Neural cell (in vitro differentiated cells): ENCODE data around the gene PLEKHH2. TPM values are rescaled to one million over a fixed set of nuclear protein-coding genes. Genes with fewer than 3 reads are reported as not detected.

Experiments used
- H2AFZ ChIP-seq: fragments of 200-600, 300-800 bp; sonication (generic), shearing (Covaris generic); 2 replicates; pipeline ENCODE4 v1.6.0; 2014; ENCODE audit warnings: low read depth, mild to moderate bottlenecking, antibody characterized with exemption, low read length, moderate library complexity
- H3F3A ChIP-seq: fragments of 200-600 bp; shearing (Covaris generic); 2 replicates; pipeline ENCODE4 v1.6.1; 2016; ENCODE audit warnings: mild to moderate bottlenecking, moderate library complexity, mixed read lengths, antibody characterized with exemption, low read length; ENCODE audit not compliant: insufficient read depth, poor library complexity, severe bottlenecking
- H3K27ac ChIP-seq: fragments of 200-600, 300-800 bp; sonication (generic), shearing (Covaris generic); 2 replicates; pipeline ENCODE4 v1.5.1; 2014; ENCODE audit warnings: mild to moderate bottlenecking, low read length, moderate library complexity
- H3K27me3 ChIP-seq: fragments of 300-800, 200-600 bp; sonication (generic), shearing (Covaris generic); 2 replicates; pipeline ENCODE4 v1.6.0; 2014; ENCODE audit warnings: mild to moderate bottlenecking, low read depth, low read length, moderate library complexity; ENCODE audit not compliant: insufficient read depth
- H3K36me3 ChIP-seq: fragments of 300-800, 200-600 bp; sonication (generic), shearing (Covaris generic); 2 replicates; pipeline ENCODE4 v1.5.1; 2014; ENCODE audit warnings: mild to moderate bottlenecking, antibody characterized with exemption, low read length, moderate library complexity; ENCODE audit not compliant: insufficient read depth
- H3K4me2 ChIP-seq: fragments of 300-800, 200-600 bp; sonication (generic), shearing (Covaris generic); 2 replicates; pipeline ENCODE4 v1.6.0; 2014; ENCODE audit warnings: mild to moderate bottlenecking, low read length
- H3K4me3 ChIP-seq: fragments of 300-800, 200-600 bp; sonication (generic), shearing (Covaris generic); 2 replicates; pipeline ENCODE4 v1.5.1; 2014; ENCODE audit warnings: mild to moderate bottlenecking, low read length, moderate library complexity
- H3K79me2 ChIP-seq: fragments of 200-600 bp; shearing (Covaris generic); replicated peaks from 2 replicates; pipeline ENCODE4 v1.6.0; 2014; ENCODE audit warnings: mild to moderate bottlenecking, low read length, moderate library complexity; ENCODE audit not compliant: insufficient read depth
- H3K9ac ChIP-seq: fragments of 300-800, 200-600 bp; sonication (generic), shearing (Covaris generic); 2 replicates; pipeline ENCODE4 v1.6.1; 2016; ENCODE audit warnings: mild to moderate bottlenecking, low read length, mixed read lengths
- H3K9me2 ChIP-seq: fragments of 200-600 bp; shearing (Covaris generic); 2 replicates; pipeline ENCODE4 v1.6.1; 2016; ENCODE audit warnings: mild to moderate bottlenecking, low read length, mixed read lengths; ENCODE audit not compliant: insufficient read depth
- H3K9me3 ChIP-seq: fragments of 200-600, 300-800 bp; sonication (generic), shearing (Covaris generic); 2 replicates; pipeline ENCODE4 v1.6.1; 2016; ENCODE audit warnings: mild to moderate bottlenecking, mixed run types, low read length, moderate library complexity, mixed read lengths
- H4K20me1 ChIP-seq: fragments of 200-600 bp; shearing (Covaris generic); 2 replicates; pipeline ENCODE4 v1.6.1; 2016; ENCODE audit warnings: mild to moderate bottlenecking, mixed run types; ENCODE audit not compliant: insufficient read depth
- EP300 ChIP-seq: fragments of 450-650 bp; conservative IDR thresholded peaks from 2 replicates; pipeline ENCODE4 v1.6.1; 2014; ENCODE audit warnings: antibody characterized with exemption, mild to moderate bottlenecking, moderate library complexity; ENCODE audit not compliant: poor library complexity, severe bottlenecking
- EZH2 ChIP-seq: fragments of 200-600, 300-800 bp; shearing (Covaris generic), sonication (generic); IDR thresholded peaks from 2 replicates; pipeline ENCODE4 v1.6.1; 2014; ENCODE audit warnings: antibody characterized with exemption, low read length, borderline replicate concordance, mild to moderate bottlenecking; ENCODE audit not compliant: insufficient read depth, poor library complexity, severe bottlenecking
- MXI1 ChIP-seq: fragments of 450-650 bp; conservative IDR thresholded peaks from 2 replicates; pipeline ENCODE4 v1.6.1; 2014; ENCODE audit warnings: antibody characterized with exemption, mild to moderate bottlenecking; ENCODE audit not compliant: poor library complexity, severe bottlenecking
- POLR2AphosphoS5 ChIP-seq: IDR thresholded peaks from 2 replicates; pipeline ENCODE4 v1.6.1; 2012
- RAD21 ChIP-seq: fragments of 450-650 bp; conservative IDR thresholded peaks from 2 replicates; pipeline ENCODE4 v1.6.1; 2014; ENCODE audit warnings: antibody characterized with exemption, mild to moderate bottlenecking, moderate library complexity
- REST ChIP-seq: IDR thresholded peaks from 2 replicates; pipeline ENCODE4 v1.6.1; 2012; ENCODE audit warnings: borderline replicate concordance
- SMC3 ChIP-seq: fragments of 450-650 bp; conservative IDR thresholded peaks from 2 replicates; pipeline ENCODE4 v1.6.1; 2014; ENCODE audit warnings: antibody characterized with exemption, mild to moderate bottlenecking, moderate library complexity; ENCODE audit not compliant: poor library complexity
- TAF1 ChIP-seq: IDR thresholded peaks from 2 replicates; pipeline ENCODE4 v1.6.1; 2012; ENCODE audit warnings: low read depth
- polyA plus RNA-seq: library from polyadenylated mRNA; depleted of rRNA; stranded (reverse); fragments of >200 nt; gene quantifications from 2 replicates; pipeline ENCODE4 v1.2.3, GENCODE V29; 2014
- TF ChIP-seq, protein P1 (sequence below): fragments of 450-650 bp; IDR thresholded peaks from 2 replicates; pipeline ENCODE4 v1.5.1; 2014; ENCODE audit warnings: antibody characterized with exemption, mild to moderate bottlenecking, moderate library complexity; ENCODE audit not compliant: poor library complexity, severe bottlenecking

Gene PLEKHH2
- polyA plus RNA-seq, 1 donor from 2014 or later = 0.50 TPM

- Histone ChIP-seq H3F3A (no peaks in the 10 kb centered on the region), H3K9me3 (no peaks in the 10 kb centered on the region), H4K20me1 (no peaks in the 10 kb centered on the region), H3K79me2 (no peaks in the 10 kb centered on the region), H3K9ac (no peak overlapping the region), H3K27me3 (no peaks in the 10 kb centered on the region), H3K9me2 (no peaks in the 10 kb centered on the region), H3K4me2 (no peak overlapping the region), H2AFZ (no peak overlapping the region), H3K4me3 (no peak overlapping the region), H3K27ac (no peak overlapping the region), H3K36me3 (no peaks in the 10 kb centered on the region)
- TF ChIP-seq, protein P1, sequence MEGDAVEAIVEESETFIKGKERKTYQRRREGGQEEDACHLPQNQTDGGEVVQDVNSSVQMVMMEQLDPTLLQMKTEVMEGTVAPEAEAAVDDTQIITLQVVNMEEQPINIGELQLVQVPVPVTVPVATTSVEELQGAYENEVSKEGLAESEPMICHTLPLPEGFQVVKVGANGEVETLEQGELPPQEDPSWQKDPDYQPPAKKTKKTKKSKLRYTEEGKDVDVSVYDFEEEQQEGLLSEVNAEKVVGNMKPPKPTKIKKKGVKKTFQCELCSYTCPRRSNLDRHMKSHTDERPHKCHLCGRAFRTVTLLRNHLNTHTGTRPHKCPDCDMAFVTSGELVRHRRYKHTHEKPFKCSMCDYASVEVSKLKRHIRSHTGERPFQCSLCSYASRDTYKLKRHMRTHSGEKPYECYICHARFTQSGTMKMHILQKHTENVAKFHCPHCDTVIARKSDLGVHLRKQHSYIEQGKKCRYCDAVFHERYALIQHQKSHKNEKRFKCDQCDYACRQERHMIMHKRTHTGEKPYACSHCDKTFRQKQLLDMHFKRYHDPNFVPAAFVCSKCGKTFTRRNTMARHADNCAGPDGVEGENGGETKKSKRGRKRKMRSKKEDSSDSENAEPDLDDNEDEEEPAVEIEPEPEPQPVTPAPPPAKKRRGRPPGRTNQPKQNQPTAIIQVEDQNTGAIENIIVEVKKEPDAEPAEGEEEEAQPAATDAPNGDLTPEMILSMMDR = no peak
- TF ChIP-seq MXI1 (no peak), SMC3 (no peak), REST (no peak), RAD21 (no peak), TAF1 (no peak), EP300 (no peak), POLR2AphosphoS5 (no peak), EZH2 (no peak)
Measured at GRCh38 chr2:43800894-43801293, 163.8 kb downstream of the PLEKHH2 start.

GRCh38 chr2:43802135-43802534, 165.1 kb downstream of the PLEKHH2 start:
- Histone ChIP-seq H3K9ac (no peak overlapping the region), H3K27ac (no peak overlapping the region), H3K36me3 (no peaks in the 10 kb centered on the region), H3K27me3 (no peaks in the 10 kb centered on the region), H2AFZ (no peak overlapping the region), H3F3A (no peaks in the 10 kb centered on the region), H3K9me2 (no peaks in the 10 kb centered on the region), H3K9me3 (no peaks in the 10 kb centered on the region), H4K20me1 (no peaks in the 10 kb centered on the region), H3K4me2 (no peak overlapping the region), H3K4me3 (no peak overlapping the region), H3K79me2 (no peaks in the 10 kb centered on the region)
- TF ChIP-seq RAD21 (no peak), TAF1 (no peak), MXI1 (no peak), EP300 (no peak), EZH2 (no peak), SMC3 (no peak), POLR2AphosphoS5 (no peak), REST (no peak)
- TF ChIP-seq, protein P1 = no peak
